Measurements from ENCODE around the gene GUCY2C.

DNA sequence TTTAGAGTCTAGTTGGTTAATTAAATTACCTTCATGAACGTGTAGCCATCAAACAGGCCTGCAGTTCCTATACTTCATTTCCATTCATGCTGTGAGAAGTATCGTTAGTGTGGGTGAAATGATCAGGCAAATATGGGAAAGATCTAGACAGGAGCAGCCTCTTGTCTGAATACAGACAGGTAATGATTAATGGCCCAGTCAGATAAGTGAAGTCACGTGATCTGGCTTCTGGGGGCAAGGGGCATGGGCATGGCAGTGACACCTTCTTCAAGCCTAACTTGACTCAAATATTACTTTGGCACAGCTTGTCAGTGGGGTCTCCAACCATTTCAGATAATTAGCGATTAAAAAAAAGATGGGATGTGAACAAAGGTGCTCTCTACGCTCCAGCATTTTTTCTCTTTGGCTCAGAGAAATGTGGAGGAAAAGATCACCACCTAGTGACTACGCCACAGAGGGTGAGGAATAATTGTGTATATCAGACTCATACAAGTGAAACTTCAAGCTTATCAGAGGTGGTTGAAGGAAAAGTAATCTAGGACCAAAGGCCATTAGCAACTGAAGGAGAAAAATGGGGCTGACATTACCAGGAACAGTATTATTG is 17.8 kb downstream of the GUCY2C start:
- TF ChIP-seq, protein P1, sequence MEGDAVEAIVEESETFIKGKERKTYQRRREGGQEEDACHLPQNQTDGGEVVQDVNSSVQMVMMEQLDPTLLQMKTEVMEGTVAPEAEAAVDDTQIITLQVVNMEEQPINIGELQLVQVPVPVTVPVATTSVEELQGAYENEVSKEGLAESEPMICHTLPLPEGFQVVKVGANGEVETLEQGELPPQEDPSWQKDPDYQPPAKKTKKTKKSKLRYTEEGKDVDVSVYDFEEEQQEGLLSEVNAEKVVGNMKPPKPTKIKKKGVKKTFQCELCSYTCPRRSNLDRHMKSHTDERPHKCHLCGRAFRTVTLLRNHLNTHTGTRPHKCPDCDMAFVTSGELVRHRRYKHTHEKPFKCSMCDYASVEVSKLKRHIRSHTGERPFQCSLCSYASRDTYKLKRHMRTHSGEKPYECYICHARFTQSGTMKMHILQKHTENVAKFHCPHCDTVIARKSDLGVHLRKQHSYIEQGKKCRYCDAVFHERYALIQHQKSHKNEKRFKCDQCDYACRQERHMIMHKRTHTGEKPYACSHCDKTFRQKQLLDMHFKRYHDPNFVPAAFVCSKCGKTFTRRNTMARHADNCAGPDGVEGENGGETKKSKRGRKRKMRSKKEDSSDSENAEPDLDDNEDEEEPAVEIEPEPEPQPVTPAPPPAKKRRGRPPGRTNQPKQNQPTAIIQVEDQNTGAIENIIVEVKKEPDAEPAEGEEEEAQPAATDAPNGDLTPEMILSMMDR (conservative IDR thresholded peaks at IDR 0.05 in 1 of 2, IDR thresholded peaks at IDR 0.05 in 1 of 2; ENCODE audit: extremely low read depth in 1 of 2, insufficient read depth in 1 of 2, low read depth in 1 of 2, low read length in 2 of 2), result no peak
- TF ChIP-seq EZH2 (IDR thresholded peaks at IDR 0.05; ENCODE audit: borderline replicate concordance, low read length), result no peak
